HG03159 (cell line): ENCODE measurements around the gene CNFN.

Experiments
- ATAC-seq: cut with Tn5 transposase; IDR thresholded peaks from one replicate; pipeline ENCODE4 v1.9.1; 2021; ENCODE audit warnings: mild to moderate bottlenecking, moderate library complexity; ENCODE audit not compliant: unreplicated experiment

Gene CNFN

GRCh38 chr19:42410371-42410770 lies 20.3 kb upstream of the CNFN start:
- no peak for ATAC-seq

GRCh38 chr19:42409477-42409876 lies 19.4 kb upstream of the CNFN start:
- no peak for ATAC-seq

DNA sequence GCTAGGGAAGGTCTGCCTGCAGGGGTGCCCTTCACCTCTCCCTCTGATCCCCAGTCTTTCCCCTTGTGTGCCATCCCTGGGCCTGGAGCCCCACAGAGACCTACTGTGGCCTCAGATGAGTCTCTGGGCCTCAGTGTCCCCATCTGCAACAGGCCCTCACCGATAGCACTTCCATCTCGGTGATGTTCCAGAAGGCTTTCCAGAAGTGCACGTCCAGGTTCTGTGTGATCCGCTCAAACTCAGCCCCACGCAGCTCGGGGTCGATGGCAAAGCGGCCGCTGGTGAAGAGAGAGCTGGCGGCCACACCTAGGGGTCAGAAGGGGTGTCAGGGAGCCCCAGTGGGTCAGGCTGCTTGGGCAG lies 17.7 kb upstream of the CNFN start:
- no peak for ATAC-seq

- ATAC-seq: no peak
These were observed 17.2 kb upstream of the CNFN start for GRCh38 chr19:42407085-42407815.

- ATAC-seq: no peak
These were observed 16.0 kb upstream of the CNFN start for GRCh38 chr19:42406111-42406510.

DNA sequence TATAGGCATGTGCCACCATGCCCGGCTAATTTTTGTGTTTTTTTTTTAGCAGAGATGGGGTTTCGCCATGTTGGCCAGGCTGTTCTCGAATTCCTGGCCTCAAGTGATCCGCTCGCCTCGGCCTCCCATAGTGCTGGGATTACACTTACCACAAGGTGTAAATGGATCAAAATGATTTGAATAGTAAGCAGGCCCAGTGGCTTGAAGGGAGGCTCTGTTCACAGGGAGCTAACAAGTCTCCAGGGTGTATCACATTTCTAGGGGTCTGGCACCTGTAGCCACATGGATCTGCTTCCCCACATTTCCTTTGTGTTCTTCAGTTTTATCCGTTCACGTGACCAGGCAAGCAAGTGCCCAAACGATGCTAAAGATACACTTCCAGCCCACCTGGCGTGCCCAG lies 13.5 kb upstream of the CNFN start:
- ATAC-seq: no peak

DNA sequence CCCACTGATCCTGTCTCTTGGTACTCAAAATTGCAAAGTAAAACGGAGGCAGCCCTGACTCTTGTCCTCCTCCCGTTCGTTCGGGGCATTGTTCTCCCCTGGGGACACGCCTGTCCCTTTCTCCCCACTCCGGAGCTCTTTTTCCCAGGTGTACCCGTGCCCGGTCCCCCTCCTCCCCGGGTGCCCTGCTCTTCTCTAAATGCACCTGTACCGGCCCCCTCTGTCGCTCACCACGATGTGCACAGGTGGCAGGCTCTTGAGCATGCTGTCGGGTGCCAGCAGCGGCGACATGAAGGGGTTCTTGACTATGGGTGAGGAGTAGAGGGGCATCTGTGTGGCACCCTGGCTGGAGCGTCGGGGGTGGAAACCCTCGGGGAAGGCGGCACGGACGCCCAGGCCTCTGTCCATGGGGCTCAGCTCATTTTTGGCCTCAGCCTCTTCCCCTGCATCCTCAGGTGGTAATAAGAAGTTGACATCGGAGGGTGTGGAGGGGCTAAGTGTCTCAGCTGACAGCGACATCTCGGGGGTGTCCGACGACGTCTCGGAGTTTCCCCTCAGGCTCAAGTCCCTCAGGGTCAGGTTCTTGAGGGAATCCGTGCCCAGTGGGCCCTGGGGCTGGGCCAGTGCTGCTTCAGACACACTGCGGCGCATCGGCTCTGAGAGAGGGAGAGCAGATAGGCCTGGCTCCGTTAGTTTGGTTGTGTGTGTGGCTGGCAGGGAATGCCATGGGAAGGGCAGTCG lies 12.4 kb upstream of the CNFN start:
- ATAC-seq: no peak

- ATAC-seq: no peak
These were observed 11.5 kb upstream of the CNFN start for GRCh38 chr19:42401365-42402303.

- no peak for ATAC-seq
These were observed 10.3 kb upstream of the CNFN start for GRCh38 chr19:42400404-42400803.

DNA sequence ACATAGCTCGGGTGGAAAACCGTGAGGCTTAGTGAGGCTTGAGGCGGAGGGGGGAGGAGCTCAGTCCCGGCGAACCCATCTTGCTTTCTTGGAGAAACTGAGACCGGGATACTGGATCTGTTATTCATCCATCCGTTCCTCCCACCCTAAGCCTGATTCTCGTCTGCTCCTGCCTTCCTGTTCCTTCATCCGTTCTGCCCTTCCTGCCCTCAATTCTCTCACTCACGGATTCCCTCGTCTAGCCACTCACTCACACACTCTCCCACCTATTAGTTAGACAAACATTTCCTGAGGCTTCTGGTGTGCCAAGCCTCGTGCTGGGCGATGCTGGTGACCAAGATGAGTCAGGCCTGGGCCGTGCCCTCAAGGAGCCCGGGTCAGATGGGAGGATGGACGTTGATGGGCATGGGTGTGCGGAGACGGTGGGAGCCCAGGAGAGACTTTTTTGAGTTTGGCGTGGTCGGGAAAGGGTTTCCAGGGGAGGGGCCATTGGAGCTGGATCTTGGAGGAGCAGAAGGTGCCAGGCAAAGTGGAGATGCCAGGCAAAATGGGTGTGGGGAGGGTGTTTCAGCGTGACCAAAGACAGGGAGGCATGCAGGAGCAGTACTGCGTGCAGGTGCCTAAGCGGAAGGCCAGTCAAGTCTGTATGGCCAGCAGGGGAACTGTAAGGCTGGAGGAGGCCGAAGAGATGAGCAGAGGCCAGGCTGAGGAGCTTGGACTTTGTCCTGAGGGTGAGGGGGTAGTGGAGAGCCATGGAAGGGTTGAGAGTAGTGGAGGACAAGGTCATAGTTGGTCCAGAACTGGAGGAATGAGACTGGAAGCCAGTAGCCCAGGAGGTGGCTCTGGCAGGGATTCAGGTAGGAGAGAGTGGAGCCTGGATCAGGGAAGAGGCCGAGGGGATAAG lies 7.4 kb upstream of the CNFN start:
- no peak for ATAC-seq

DNA sequence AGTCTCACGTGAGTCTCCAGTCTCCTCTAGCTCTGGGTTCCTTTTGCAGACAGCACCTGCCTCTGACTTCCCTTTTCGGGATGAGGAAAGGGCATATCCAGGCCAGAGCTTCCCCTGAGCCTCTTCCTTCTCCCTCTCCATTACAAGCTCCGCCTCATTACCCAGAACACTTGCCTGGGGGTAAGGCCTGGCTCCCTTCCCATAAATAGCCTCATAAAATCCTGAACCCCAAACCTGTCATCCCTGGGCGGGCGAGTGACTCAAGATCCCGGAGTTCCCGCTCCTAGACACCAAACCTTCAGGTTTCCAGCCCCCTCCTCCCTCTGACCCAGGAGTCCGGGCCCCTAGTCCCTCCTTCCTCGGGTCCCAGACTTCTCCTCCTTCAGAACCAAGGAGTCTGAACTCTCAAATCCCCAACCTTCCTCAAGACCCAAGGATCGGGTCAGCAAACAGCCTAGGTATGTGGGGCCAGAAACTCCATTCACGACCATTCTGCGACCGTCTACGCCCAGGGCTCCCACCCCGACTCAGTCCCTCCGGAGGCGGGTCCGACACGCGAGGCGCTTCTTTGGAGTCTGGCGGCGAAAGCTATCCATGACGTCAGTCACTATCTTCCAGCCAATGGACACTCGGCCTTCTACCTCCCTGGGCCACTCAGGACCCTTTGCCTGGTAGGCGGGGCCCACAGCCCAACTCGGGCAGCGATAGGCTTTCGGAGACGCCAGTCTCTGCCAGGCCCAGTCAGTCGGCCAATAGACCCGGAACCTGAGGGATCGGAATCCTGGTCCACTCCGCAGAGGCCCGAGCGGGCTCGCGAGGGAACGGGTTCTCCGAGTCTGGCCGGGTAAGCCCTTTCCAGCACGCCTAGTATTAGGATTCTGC lies 6.5 kb upstream of the CNFN start:
- ATAC-seq: peak; percentile 95

DNA sequence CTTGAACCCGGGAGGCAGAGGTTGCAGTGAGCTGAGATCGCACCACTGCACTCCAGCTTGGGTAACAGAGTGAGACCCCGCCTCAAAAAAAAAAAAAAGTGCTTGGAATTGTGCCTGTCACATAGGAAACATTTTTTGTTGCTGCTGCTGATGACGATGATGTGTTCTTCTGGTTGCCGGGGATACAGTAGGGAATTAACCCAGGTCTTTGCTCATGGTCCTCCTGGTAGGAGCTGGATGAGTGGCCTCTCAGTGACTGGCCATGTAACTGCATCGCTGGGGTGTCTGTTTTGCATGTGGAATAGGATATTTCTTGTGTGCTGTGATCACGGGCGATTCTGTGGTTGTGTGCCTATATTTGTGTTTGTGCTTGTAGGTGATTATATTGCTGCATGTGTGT lies 4.7 kb upstream of the CNFN start:
- ATAC-seq: no peak

DNA sequence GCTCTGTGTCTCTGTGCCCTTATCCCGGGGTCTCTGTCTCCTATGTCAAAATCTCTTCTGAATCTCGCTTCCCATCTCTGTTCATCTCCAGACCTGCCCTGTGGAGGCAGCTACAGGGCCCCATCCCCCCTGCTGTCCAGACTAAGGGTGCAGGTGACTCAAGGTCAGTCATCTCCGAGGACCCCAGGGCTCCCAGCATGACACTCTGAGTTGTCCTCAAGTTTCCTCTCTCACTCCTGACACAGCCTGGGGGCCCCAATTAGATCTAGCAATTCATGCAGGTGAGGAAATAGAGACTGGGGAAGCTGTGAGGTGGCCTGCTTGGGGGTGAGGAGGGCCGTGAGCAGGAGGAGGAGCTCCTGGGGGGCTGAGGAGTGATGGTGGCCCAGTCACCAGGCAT lies 2.1 kb upstream of the CNFN start:
- no peak for ATAC-seq

DNA sequence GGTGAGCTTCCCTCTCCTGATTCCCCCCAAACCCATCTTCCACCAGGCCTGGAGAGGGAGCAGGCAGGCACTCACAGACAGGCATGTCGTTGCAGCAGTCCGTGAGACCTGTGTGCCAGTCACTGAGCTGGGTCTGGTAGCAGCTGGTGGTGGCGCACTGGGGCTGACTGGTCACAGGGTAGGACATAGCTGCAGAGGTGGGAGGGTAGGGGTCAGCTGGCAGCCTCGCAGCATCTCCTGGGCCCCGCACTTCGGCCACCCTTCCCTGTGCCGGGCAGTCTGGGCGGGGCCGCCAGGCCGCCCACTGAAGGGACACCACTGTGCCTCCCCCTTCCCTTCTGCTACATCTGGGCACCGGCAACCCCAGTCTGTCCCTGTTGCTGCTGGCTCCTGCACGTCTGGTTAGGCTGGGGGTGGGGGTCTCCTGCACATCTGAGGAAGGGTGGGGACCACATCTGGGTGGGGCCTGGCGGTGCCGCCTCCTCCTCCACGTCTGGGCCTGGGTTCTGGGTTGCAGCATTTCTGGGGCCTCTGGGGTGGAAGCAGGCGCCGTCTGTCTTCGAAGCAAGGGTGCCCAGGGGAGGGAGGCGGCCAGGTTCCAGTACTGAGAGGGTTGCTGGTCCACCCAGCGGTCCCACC lies 1.1 kb downstream of the CNFN start:
- no peak for ATAC-seq

DNA sequence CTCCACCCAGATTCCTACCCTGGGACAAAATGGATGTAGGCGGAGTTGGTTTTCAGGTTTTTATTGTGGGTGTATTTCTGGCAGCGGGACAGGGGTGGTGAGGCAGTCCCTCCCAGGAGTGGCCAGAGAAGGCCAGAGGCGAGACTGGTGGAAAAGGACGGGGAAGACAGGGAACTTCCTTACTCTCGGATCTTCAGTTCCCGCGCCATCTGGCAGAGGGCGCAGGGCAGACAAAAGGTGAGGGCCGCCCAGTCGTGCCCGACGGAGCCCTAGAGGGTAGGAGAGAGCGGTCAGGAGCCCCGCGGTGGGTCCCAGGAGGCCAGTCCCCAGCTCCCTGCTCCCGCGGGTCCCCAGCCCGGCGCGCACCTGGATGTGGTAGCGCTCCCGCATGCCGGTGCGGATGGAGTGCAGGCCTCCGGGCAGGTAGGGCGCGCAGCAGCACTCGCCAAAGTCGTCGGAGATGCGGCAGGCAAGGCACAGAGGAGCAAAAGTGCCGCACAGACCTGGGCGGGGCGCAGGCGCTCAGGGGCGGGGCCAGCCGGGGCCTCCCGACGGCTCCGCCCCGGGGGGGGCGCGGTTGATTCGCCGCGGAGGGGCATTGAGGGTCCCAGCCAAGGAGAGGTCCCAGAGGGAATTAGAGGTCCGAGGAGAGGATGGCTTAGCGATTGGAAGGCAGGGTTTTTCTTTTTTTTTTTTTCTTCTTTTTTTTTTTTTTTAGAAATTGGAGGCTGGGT lies 3.0 kb downstream of the CNFN start:
- ATAC-seq: no peak

- ATAC-seq: no peak
These were observed 9.9 kb downstream of the CNFN start for GRCh38 chr19:42380155-42380554.

DNA sequence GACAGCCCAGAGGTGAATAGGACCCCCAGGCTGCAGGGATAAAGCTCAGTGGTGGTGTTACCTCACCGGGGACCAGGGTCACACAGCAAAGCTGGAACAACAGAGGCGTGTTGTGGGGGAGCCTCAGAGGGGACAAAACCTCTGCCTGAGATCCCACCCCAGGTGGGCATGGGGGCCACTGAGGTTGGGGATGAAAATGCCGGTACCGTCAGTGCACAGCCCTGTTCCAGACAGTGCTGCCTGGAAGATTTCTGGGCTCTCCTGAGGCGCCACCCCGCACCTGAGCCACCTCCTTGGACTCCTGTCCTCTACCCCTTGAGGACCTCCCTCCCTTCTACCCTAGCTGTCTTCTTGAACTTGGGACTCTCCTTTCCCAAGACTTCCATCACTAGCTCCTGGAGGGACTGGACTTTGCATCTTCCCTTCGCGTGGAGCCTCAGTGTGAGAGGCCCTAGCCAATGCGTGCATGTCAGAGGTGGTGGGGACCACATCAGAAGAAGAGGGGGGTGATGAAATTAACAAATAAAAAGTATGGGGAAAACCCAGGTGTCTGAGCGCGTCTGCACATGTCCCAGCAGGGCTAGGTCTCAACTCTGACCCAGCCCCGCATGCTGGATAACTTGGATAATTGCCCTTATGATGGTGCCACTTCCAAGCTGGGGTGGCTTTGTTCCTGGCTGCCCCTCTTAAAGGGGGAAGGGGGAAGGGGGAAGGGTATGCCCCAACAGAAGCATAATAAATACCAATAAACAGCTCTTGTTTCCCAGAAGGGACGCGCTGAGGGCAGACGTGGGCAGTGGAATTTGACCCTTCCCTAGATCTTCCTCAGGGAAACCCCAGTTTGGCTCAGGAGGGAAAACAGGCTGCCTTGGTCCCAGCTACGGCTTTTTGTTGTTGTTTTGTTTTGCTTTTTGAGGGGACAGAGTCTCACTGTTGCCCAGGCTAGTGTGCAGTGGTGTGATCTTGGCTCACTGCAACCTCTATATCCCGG lies 11.6 kb downstream of the CNFN start:
- no peak for ATAC-seq
